B cell (primary cell): ENCODE measurements around the gene CHAT. TPM values are rescaled to one million over a fixed set of nuclear protein-coding genes. Genes with fewer than 3 reads are reported as not detected.

Source experiments
- ATAC-seq: fragments of 200-7000 bp; cut with Tn5 transposase; one replicate; pipeline ENCODE4 v1.10.0; 2021; ENCODE audit warnings: low read depth, mild to moderate bottlenecking, moderate number of reproducible peaks, moderate library complexity
- CTCF ChIA-PET: fragments of 350-600 bp; sonication (Branson Sonifier 250); formaldehyde crosslinking; loops from one replicate; lab custom pipeline; 2021; ENCODE audit warnings: antibody characterized with exemption, inconsistent platforms; lab: Charles Lee
- POLR2A ChIA-PET: fragments of 350-600 bp; sonication (Branson Sonifier 250); formaldehyde crosslinking; loops from one replicate; lab custom pipeline; 2021; ENCODE audit warnings: antibody characterized with exemption; lab: Charles Lee
- DNase-seq: peaks from one replicate; pipeline ENCODE4 v3.0.0; 2013
- H2AFZ ChIP-seq: 2 replicates; pipeline ENCODE4 v1.6.1; 2012; ENCODE audit warnings: mild to moderate bottlenecking, low read depth, low read length; ENCODE audit not compliant: insufficient read depth, poor library complexity, severe bottlenecking
- H3K27ac ChIP-seq, 2 donors: 1 replicate in 1 of 2; 2 replicates in 1 of 2; pipeline ENCODE4 v1.5.1; 2012 to 2013; ENCODE audit warnings: low read length in 2 of 2, mild to moderate bottlenecking in 2 of 2, moderate library complexity in 1 of 2
- H3K27me3 ChIP-seq, 4 experiments: fragments of 200-600 bp in 1 of 4; sonication (generic) in 1 of 4; replicated peaks in 1 of 4; 1 replicate in 2 of 4; 2 replicates in 2 of 4; pipeline versions ENCODE4 v1.6.1 to v1.7.0; 2013 to 2016; ENCODE audit warnings: low read length in 3 of 4, mild to moderate bottlenecking in 2 of 4, mixed read lengths in 1 of 4, moderate library complexity in 1 of 4; ENCODE audit not compliant: insufficient read depth in 4 of 4, control insufficient read depth in 3 of 4; ENCODE audit errors: control extremely low read depth in 1 of 4
- H3K36me3 ChIP-seq, 2 experiments: replicated peaks in 1 of 2; 1 replicate in 1 of 2; 2 replicates in 1 of 2; pipeline versions ENCODE4 v1.6.1 to v1.7.1; 2013; ENCODE audit warnings: low read length in 1 of 2; ENCODE audit not compliant: insufficient read depth in 2 of 2, control insufficient read depth in 1 of 2; ENCODE audit errors: control extremely low read depth in 1 of 2, extremely low read depth in 1 of 2
- H3K4me1 ChIP-seq, 2 donors: fragments of 200-600 bp in 1 of 2; sonication (generic) in 1 of 2; 1 replicate in 1 of 2; 2 replicates in 1 of 2; pipeline versions ENCODE4 v1.5.1 to v1.6.1; 2013 to 2017; ENCODE audit warnings: low read length in 2 of 2; ENCODE audit not compliant: control insufficient read depth in 2 of 2, insufficient read depth in 2 of 2
- H3K4me2 ChIP-seq: replicated peaks from 2 replicates; pipeline ENCODE3; 2012; ENCODE audit warnings: mild to moderate bottlenecking, low read depth, low read length; ENCODE audit not compliant: poor library complexity, severe bottlenecking
- H3K4me3 ChIP-seq, 5 experiments: fragments of 200-600 bp in 1 of 5; sonication (generic) in 1 of 5; 1 replicate in 3 of 5; 2 replicates in 2 of 5; pipeline versions ENCODE4 v1.5.1 to v1.7.0; 2011 to 2016; ENCODE audit warnings: low read length in 4 of 5, mild to moderate bottlenecking in 4 of 5, low read depth in 2 of 5, control low read depth in 1 of 5, moderate library complexity in 1 of 5; ENCODE audit not compliant: insufficient read depth in 1 of 5; ENCODE audit errors: control extremely low read depth in 1 of 5, extremely low read depth in 1 of 5
- H3K79me2 ChIP-seq: fragments of 200-600 bp; sonication (generic); one replicate; pipeline ENCODE4 v1.6.0; 2016; ENCODE audit warnings: low read length; ENCODE audit not compliant: control insufficient read depth, insufficient read depth
- H3K9ac ChIP-seq: fragments of 200-600 bp; sonication (generic); 2 replicates; pipeline ENCODE4 v1.6.1; 2017; ENCODE audit warnings: mild to moderate bottlenecking, low read length, moderate library complexity
- H3K9me3 ChIP-seq, 3 donors: one replicate each; pipeline versions ENCODE4 v1.6.1 to v1.7.1; 2013; ENCODE audit warnings: low read length in 2 of 3; ENCODE audit not compliant: control insufficient read depth in 2 of 3, insufficient read depth in 1 of 3; ENCODE audit errors: control extremely low read depth in 1 of 3
- H4K20me1 ChIP-seq: 2 replicates; pipeline ENCODE4 v1.6.0; 2012; ENCODE audit warnings: mild to moderate bottlenecking, low read length; ENCODE audit not compliant: insufficient read depth, control insufficient read depth, poor library complexity, severe bottlenecking
- H3K27ac Mint-ChIP-seq: one replicate; pipeline ENCODE4 v1.8.0; 2021; ENCODE audit warnings: mixed read lengths
- H3K27me3 Mint-ChIP-seq: one replicate; pipeline ENCODE4 v1.8.0; 2021; ENCODE audit warnings: mixed read lengths
- H3K4me1 Mint-ChIP-seq: one replicate; pipeline ENCODE4 v1.8.0; 2021; ENCODE audit warnings: mixed read lengths
- H3K4me3 Mint-ChIP-seq: one replicate; pipeline ENCODE4 v1.8.0; 2021; ENCODE audit warnings: mixed read lengths
- H3K9me3 Mint-ChIP-seq: one replicate; pipeline ENCODE4 v1.8.0; 2022; ENCODE audit warnings: mixed read lengths; ENCODE audit not compliant: insufficient read depth
- EZH2 ChIP-seq: IDR thresholded peaks from 2 replicates; pipeline ENCODE4 v1.6.1; 2012; ENCODE audit warnings: borderline replicate concordance, low read depth, mild to moderate bottlenecking, moderate library complexity, low read length; ENCODE audit not compliant: insufficient read depth, poor library complexity, severe bottlenecking
- WGBS: methylation state at CpG from one replicate; pipeline ENCODE4 v1.1.5; 2013; ENCODE audit warnings: missing lambda C conversion rate; ENCODE audit not compliant: insufficient coverage; 5-methylcytosine and 5-hydroxymethylcytosine counted together
- intact Hi-C: fragments of 100-400 bp; cut with micrococcal nuclease; formaldehyde crosslinking; loops from one replicate; pipeline ENCODE4 v1.10.0; 2022
- polyA plus RNA-seq: library from polyadenylated mRNA; depleted of rRNA; stranded (reverse); fragments of >200 nt; gene quantifications from 2 replicates; pipeline ENCODE4 v1.2.3, GENCODE V29; 2012
- total RNA-seq, 2 donors: library from RNA; stranded (reverse); fragments of 120-200 nt in 1 of 2; gene quantifications; 1 replicate in 1 of 2; 2 replicates in 1 of 2; pipeline versions ENCODE4 v1.2.3 to v1.2.4, GENCODE V29; 2013 to 2022
- TF ChIP-seq, protein P1 (sequence below): fragments of 200-600 bp; IDR thresholded peaks from one replicate; pipeline ENCODE4 v1.8.0; 2022; ENCODE audit warnings: antibody characterized with exemption, mild to moderate bottlenecking

Gene CHAT
- total and polyA plus RNA-seq, 2 donors (not counting 1 experiment from before 2014, with no cell fraction given), result not detected

GRCh38 chr10:49710966-49711365 is 97.1 kb downstream of the CHAT start:
- no peak overlapping the region for H3K4me3 Mint-ChIP-seq
- CTCF ChIA-PET, result no interaction called here

DNA sequence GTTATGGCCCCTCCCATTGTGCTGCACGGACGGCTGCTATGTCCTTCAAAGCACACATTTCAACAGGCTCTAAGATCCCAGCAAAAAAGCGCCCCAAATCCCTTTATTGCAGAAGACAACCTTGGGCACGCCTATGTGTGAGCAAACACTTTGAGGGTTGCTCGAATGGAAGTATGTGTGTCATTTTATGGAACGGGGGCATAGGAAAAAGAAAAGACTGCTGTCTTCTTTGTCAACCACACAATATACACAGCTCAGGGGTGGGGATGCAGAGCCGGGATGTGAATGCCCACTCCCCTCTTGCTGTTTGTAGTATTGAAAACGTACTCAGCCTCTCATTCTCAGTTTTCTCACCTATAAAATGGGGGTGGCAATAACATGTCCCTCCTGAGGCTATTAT is 97.6 kb downstream of the CHAT start:
- CTCF ChIA-PET, result no interaction called here
- ATAC-seq (no peak), DNase-seq (no peak)
- Histone ChIP-seq H3K4me1 (no peaks in the 10 kb centered on the region), H3K27me3 (peaks cover 0 to 4% (median 0%) of the 10 kb centered on the region in 4 experiments), H3K36me3 (no peaks in the 10 kb centered on the region), H3K9ac (no peak overlapping the region), H3K9me3 (no peaks in the 10 kb centered on the region), H2AFZ (no peak overlapping the region), H3K4me3 (no peak overlapping the region), H3K79me2 (no peaks in the 10 kb centered on the region), H3K27ac (no peak overlapping the region), H4K20me1 (no peaks in the 10 kb centered on the region), H3K4me2 (no peak overlapping the region)
- no CpG with 5 or more reads among the region's 8 CpGs for WGBS
- no peaks in the 10 kb centered on the region for H3K4me1 Mint-ChIP-seq
- no peak for TF ChIP-seq EZH2
- TF ChIP-seq, protein P1, sequence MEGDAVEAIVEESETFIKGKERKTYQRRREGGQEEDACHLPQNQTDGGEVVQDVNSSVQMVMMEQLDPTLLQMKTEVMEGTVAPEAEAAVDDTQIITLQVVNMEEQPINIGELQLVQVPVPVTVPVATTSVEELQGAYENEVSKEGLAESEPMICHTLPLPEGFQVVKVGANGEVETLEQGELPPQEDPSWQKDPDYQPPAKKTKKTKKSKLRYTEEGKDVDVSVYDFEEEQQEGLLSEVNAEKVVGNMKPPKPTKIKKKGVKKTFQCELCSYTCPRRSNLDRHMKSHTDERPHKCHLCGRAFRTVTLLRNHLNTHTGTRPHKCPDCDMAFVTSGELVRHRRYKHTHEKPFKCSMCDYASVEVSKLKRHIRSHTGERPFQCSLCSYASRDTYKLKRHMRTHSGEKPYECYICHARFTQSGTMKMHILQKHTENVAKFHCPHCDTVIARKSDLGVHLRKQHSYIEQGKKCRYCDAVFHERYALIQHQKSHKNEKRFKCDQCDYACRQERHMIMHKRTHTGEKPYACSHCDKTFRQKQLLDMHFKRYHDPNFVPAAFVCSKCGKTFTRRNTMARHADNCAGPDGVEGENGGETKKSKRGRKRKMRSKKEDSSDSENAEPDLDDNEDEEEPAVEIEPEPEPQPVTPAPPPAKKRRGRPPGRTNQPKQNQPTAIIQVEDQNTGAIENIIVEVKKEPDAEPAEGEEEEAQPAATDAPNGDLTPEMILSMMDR, result no peak
- H3K27ac Mint-ChIP-seq, result no peak overlapping the region
- H3K4me3 Mint-ChIP-seq, result no peak overlapping the region
- POLR2A ChIA-PET, result no interaction called here
- intact Hi-C loops, result no loop called here
- H3K9me3 Mint-ChIP-seq, result no peaks in the 10 kb centered on the region
- H3K27me3 Mint-ChIP-seq, result peaks cover 15% of the 10 kb centered on the region

More at GRCh38 chr10:49710966-49711365, 97.1 kb downstream of the CHAT start:
- no peaks in the 10 kb centered on the region for H4K20me1 ChIP-seq
- H3K4me2 ChIP-seq, result no peak overlapping the region
- peaks cover 15% of the 10 kb centered on the region for H3K27me3 Mint-ChIP-seq
- TF ChIP-seq, protein P1, result no peak
- no peak for TF ChIP-seq EZH2
- DNase-seq (no peak), ATAC-seq (no peak)
- no peaks in the 10 kb centered on the region for H3K36me3 ChIP-seq
- H3K27ac Mint-ChIP-seq, result no peak overlapping the region
- no peak overlapping the region for H3K9ac ChIP-seq
- 96% methylated on average over 6 of the region's 6 CpGs for WGBS
- no peaks in the 10 kb centered on the region for H3K4me1 ChIP-seq
- H3K9me3 Mint-ChIP-seq, result no peaks in the 10 kb centered on the region
- no peak overlapping the region for H2AFZ ChIP-seq
- intact Hi-C loops, result no loop called here
- H3K27me3 ChIP-seq, result peaks cover 0 to 4% (median 0%) of the 10 kb centered on the region in 4 experiments
- no peaks in the 10 kb centered on the region for H3K79me2 ChIP-seq
- no peaks in the 10 kb centered on the region for H3K4me1 Mint-ChIP-seq
- POLR2A ChIA-PET, result no interaction called here
- H3K27ac ChIP-seq, result no peak overlapping the region
- H3K9me3 ChIP-seq, result no peaks in the 10 kb centered on the region
- H3K4me3 ChIP-seq, result no peak overlapping the region
